HepG2 (cell line): ENCODE results near the gene TMEM11. TPM values are rescaled to one million over a fixed set of nuclear protein-coding genes. Genes with fewer than 3 reads are reported as not detected.

ENCODE experiments used
- ATAC-seq: fragments of 200-7000 bp; cut with Tn5 transposase; 3 replicates; pipeline ENCODE4 v1.9.1; 2020; ENCODE audit warnings: mild to moderate bottlenecking, moderate library complexity
- BruUV-seq: library from RNA; stranded (reverse); fragments of 400-500 nt; replicated peaks from 2 replicates; lab custom pipeline; 2021; lab: Mats Ljungman, UMichigan
- CTCF ChIA-PET: fragments of 300-600 bp; formaldehyde crosslinking; extraction: SDS; loops from one replicate; lab custom pipeline; 2021; ENCODE audit warnings: low total read pairs, inconsistent platforms, low intra/inter-chr PET ratio; lab: Yijun Ruan, JAX
- POLR2A ChIA-PET: fragments of 350-600 bp; sonication (Branson Sonifier 250); formaldehyde crosslinking; loops from one replicate; lab custom pipeline; 2020; ENCODE audit warnings: antibody characterized with exemption, inconsistent platforms; lab: Yijun Ruan, JAX
- DNase-seq: peaks from one replicate; pipeline ENCODE4 v3.0.0-alpha.2; 2015; ENCODE audit warnings: low spot score
- FAIRE-seq: peaks from 3 replicates; lab custom pipeline; 2011; peaks lifted over from hg19 to GRCh38; lab: Jason Lieb, UNC
- H2AFZ ChIP-seq: one replicate; pipeline ENCODE4 v1.6.1; 2011; ENCODE audit warnings: low read length, inconsistent platforms
- H3K27ac ChIP-seq: fragments of 300-600 bp; 3 replicates; pipeline ENCODE4 v1.8.0; 2011; ENCODE audit warnings: mixed run types, mild to moderate bottlenecking, mixed read lengths, low read length, inconsistent platforms; ENCODE audit not compliant: insufficient read depth; ENCODE audit errors: extremely low read length
- H3K27me3 ChIP-seq, 2 experiments: fragments of 200-600 bp in 1 of 2; 2 replicates in 1 of 2; 3 replicates in 1 of 2; pipeline versions ENCODE4 v1.6.0 to v1.8.0; 2011; ENCODE audit warnings: low read length in 2 of 2, mild to moderate bottlenecking in 2 of 2, moderate library complexity in 2 of 2, inconsistent platforms in 1 of 2; ENCODE audit not compliant: insufficient read depth in 2 of 2, control insufficient read depth in 1 of 2
- H3K36me3 ChIP-seq, 2 experiments: fragments of 200-600 bp in 1 of 2; replicated peaks in 1 of 2; 2 replicates in 1 of 2; 3 replicates in 1 of 2; pipeline versions ENCODE4 v1.5.1 to v1.8.0; 2011; ENCODE audit warnings: low read length in 2 of 2, inconsistent platforms in 1 of 2; ENCODE audit not compliant: insufficient read depth in 2 of 2, control insufficient read depth in 1 of 2
- H3K4me1 ChIP-seq: 2 replicates; pipeline ENCODE4 v1.5.1; 2012; ENCODE audit warnings: low read length, inconsistent platforms; ENCODE audit not compliant: insufficient read depth
- H3K4me2 ChIP-seq: 2 replicates; pipeline ENCODE4 v1.6.0; 2011; ENCODE audit warnings: low read depth, low read length, inconsistent platforms
- H3K4me3 ChIP-seq, 3 experiments: fragments of 200-600 bp in 1 of 3; sonication (generic), shearing (Covaris generic) in 1 of 3; replicated peaks in 1 of 3; 2 replicates each; pipeline ENCODE4 v1.5.1; 2011 to 2016; ENCODE audit warnings: low read length in 3 of 3, inconsistent platforms in 2 of 3, low read depth in 2 of 3, mild to moderate bottlenecking in 2 of 3, control low read depth in 1 of 3, mixed read lengths in 1 of 3; ENCODE audit not compliant: insufficient read depth in 1 of 3
- H3K79me2 ChIP-seq: one replicate; pipeline ENCODE4 v1.6.1; 2011; ENCODE audit warnings: low read length, inconsistent platforms; ENCODE audit not compliant: insufficient read depth
- H3K9ac ChIP-seq: 2 replicates; pipeline ENCODE4 v1.6.0; 2011; ENCODE audit warnings: mild to moderate bottlenecking, low read depth, low read length, inconsistent platforms; ENCODE audit not compliant: insufficient read depth
- H3K9me3 ChIP-seq: 2 replicates; pipeline ENCODE4 v1.5.1; 2012; ENCODE audit warnings: mild to moderate bottlenecking, low read length
- H4K20me1 ChIP-seq: 2 replicates; pipeline ENCODE4 v1.6.0; 2011; ENCODE audit warnings: inconsistent platforms, mild to moderate bottlenecking, low read length, moderate library complexity; ENCODE audit not compliant: insufficient read depth
- AGO2 ChIP-seq: fragments of 200-400 bp; formaldehyde crosslinking; optimal IDR thresholded peaks from 2 replicates; pipeline ENCODE3; 2017; ENCODE audit warnings: mild to moderate bottlenecking, low read depth, low read length, moderate library complexity
- ATAD3A ChIP-seq: sonication (generic); formaldehyde crosslinking; IDR thresholded peaks from 2 replicates; pipeline ENCODE4 v1.4.0; 2020; ENCODE audit warnings: missing genetic modification reagents
- DMAP1 ChIP-seq: IDR thresholded peaks from 2 replicates; pipeline ENCODE4 v1.6.1; 2016
- GATA4 ChIP-seq: sonication (generic); IDR thresholded peaks from 2 replicates; pipeline ENCODE4 v1.6.1; 2016; ENCODE audit warnings: antibody characterized with exemption, low read depth, borderline replicate concordance
- GFI1 ChIP-seq: sonication (generic); formaldehyde crosslinking; IDR thresholded peaks from 2 replicates; pipeline ENCODE4 v1.5.0; 2020; ENCODE audit warnings: missing genetic modification reagents, mild to moderate bottlenecking, borderline replicate concordance
- MTA3 ChIP-seq: sonication (generic); formaldehyde crosslinking; IDR thresholded peaks from 2 replicates; pipeline ENCODE4 v1.4.0; 2020; ENCODE audit warnings: missing genetic modification reagents
- PHF8 ChIP-seq: sonication (generic); formaldehyde crosslinking; IDR thresholded peaks from 2 replicates; pipeline ENCODE4 v1.5.0; 2020; ENCODE audit warnings: missing genetic modification reagents
- REL ChIP-seq: sonication (generic); formaldehyde crosslinking; conservative IDR thresholded peaks from 2 replicates; pipeline ENCODE4 v1.8.0; 2022; ENCODE audit warnings: mild to moderate bottlenecking, missing genetic modification reagents, moderate library complexity
- RFXAP ChIP-seq: sonication (generic); formaldehyde crosslinking; IDR thresholded peaks from 2 replicates; pipeline ENCODE4 v1.4.0; 2020; ENCODE audit warnings: missing genetic modification reagents, borderline replicate concordance
- SALL1 ChIP-seq: sonication (generic); formaldehyde crosslinking; IDR thresholded peaks from 2 replicates; pipeline ENCODE4 v1.8.0; 2022; ENCODE audit warnings: mild to moderate bottlenecking, missing genetic modification reagents
- SAP130 ChIP-seq: IDR thresholded peaks from 2 replicates; pipeline ENCODE4 v1.6.1; 2016; ENCODE audit warnings: low read depth
- SKI ChIP-seq: fragments of 450-650 bp; IDR thresholded peaks from one replicate; pipeline ENCODE4 v1.6.1; 2018; ENCODE audit warnings: mild to moderate bottlenecking; ENCODE audit not compliant: partially characterized antibody
- SRY ChIP-seq: sonication (generic); formaldehyde crosslinking; IDR thresholded peaks from 2 replicates; pipeline ENCODE4 v1.8.0; 2022; ENCODE audit warnings: mild to moderate bottlenecking, missing genetic modification reagents
- ZBTB38 ChIP-seq: sonication (generic); formaldehyde crosslinking; IDR thresholded peaks from 2 replicates; pipeline ENCODE4 v1.5.1; 2020; ENCODE audit warnings: mild to moderate bottlenecking, missing genetic modification reagents
- ZBTB7B ChIP-seq: sonication (generic); formaldehyde crosslinking; IDR thresholded peaks from 2 replicates; pipeline ENCODE4 v1.4.0; 2020; ENCODE audit warnings: missing genetic modification reagents
- ZNF501 ChIP-seq: sonication (generic); formaldehyde crosslinking; IDR thresholded peaks from 2 replicates; pipeline ENCODE4 v1.5.1; 2020; ENCODE audit warnings: mild to moderate bottlenecking, moderate library complexity, missing genetic modification reagents
- WGBS: methylation state at CpG from one replicate; pipeline ENCODE4 v1.1.6; 2017; ENCODE audit warnings: low lambda C conversion rate; 5-methylcytosine and 5-hydroxymethylcytosine counted together
- in situ Hi-C: cut with HindIII; loops from 2 replicates; pipeline ENCODE4 v1.10.0; 2017; ENCODE audit warnings: low pct_unique_long_range_greater_than_20kb; ENCODE audit not compliant: extremely low pct_ligation_motif_present
- intact Hi-C: fragments of 100-400 bp; cut with micrococcal nuclease; formaldehyde crosslinking; loops from one replicate; pipeline ENCODE4 v1.10.0; 2022; ENCODE audit not compliant: unreplicated experiment
- polyA plus RNA-seq, 8 experiments: library from polyadenylated mRNA; depleted of rRNA in 3 of 8; stranded (reverse) in 7 of 8; unstranded in 1 of 8; fragments of >200 nt; fragmentation: Illumina TruSeq in 4 of 8; extraction: Trizol in 4 of 8; gene quantifications; 2 replicates each; pipeline versions ENCODE4 v1.2.1 to v1.2.3, GENCODE V29; 2011 to 2016; ENCODE audit warnings: low read depth in 4 of 8, missing spikeins in 1 of 8, mixed read lengths in 1 of 8; ENCODE audit not compliant: insufficient read depth in 1 of 8
- total RNA-seq, 5 experiments: library from RNA; depleted of rRNA; stranded (reverse); fragments of >200 nt; fragmentation: Illumina TruSeq; extraction: Trizol; gene quantifications; 2 replicates each; pipeline ENCODE4 v1.2.3, GENCODE V29; 2016; ENCODE audit warnings: low read depth in 1 of 5
- TF ChIP-seq, protein P1 (sequence below): sonication (generic); formaldehyde crosslinking; IDR thresholded peaks from 2 replicates; pipeline ENCODE4 v1.8.0; 2023; ENCODE audit warnings: mild to moderate bottlenecking, missing genetic modification reagents
- TF ChIP-seq, protein P2 (sequence below): sonication (generic); formaldehyde crosslinking; IDR thresholded peaks from 2 replicates; pipeline ENCODE4 v1.5.1; 2020; ENCODE audit warnings: mild to moderate bottlenecking, missing genetic modification reagents, moderate library complexity
- TF ChIP-seq, protein P3 (sequence below): sonication (generic); formaldehyde crosslinking; IDR thresholded peaks from 2 replicates; pipeline ENCODE4 v1.4.0; 2020; ENCODE audit warnings: mild to moderate bottlenecking, missing genetic modification reagents

The TMEM11 gene
- total and polyA plus RNA-seq, 2 of the 13 experiments (the other 11 are each of a cell fraction or from before 2014, with no cell fraction given), result 18.7 to 35.0 TPM

DNA sequence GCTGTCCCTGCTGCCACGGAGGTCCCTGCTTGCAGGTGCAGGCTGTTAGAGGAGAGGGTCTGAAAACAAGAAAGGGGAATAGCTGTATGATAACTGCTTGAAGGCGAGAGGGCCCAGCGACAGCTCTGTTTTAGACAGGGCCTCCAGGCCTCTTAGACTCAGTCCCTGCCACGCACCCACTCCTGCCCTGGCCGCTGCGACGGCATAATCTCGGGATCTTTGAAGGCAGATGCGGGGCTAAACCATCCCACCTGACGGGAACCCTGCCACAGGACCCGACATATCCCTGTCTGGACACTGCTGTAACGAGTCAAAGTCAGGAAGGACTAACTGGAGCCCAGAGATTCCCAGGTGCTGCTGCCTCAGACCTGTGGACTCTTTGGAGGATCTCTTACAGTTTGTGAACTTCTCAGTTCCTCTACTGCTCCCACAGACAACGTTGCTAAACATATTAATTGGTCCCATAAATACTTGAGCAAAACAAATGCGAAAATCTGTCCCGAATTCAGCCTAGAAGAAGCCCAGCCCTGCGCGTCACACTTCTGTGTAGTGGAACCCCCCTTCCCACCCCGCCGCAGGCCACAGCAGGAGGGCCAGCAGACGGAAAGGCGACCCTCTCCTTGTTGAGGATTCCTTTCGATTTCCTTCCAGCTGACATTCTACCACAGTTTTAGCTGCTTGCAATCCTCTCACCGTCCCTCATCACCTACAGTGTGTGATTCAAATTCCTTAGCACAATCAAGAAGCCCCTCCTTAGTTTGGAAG lies 998 bp upstream of the TMEM11 start (continued):
- TF ChIP-seq GFI1 (CRISPR knock-in tag), result no peak
- TF ChIP-seq SKI, result peak; percentile 8
- 0 out of 2 replicates have a peak, but pooled peaks have one; percentile 27 for TF ChIP-seq SALL1
- TF ChIP-seq ATAD3A, result 0 out of 2 replicates have a peak, but pooled peaks have one; percentile 47
- TF ChIP-seq, protein P1, sequence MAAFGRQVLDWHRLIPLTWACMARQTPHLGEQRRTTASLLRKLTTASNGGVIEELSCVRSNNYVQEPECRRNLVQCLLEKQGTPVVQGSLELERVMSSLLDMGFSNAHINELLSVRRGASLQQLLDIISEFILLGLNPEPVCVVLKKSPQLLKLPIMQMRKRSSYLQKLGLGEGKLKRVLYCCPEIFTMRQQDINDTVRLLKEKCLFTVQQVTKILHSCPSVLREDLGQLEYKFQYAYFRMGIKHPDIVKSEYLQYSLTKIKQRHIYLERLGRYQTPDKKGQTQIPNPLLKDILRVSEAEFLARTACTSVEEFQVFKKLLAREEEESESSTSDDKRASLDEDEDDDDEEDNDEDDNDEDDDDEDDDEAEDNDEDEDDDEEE (CRISPR knock-in tag), result 0 out of 2 replicates have a peak, but pooled peaks have one; percentile 35
- TF ChIP-seq SRY (CRISPR knock-in tag), result 0 out of 2 replicates have a peak, but pooled peaks have one; percentile 1
- 0 out of 2 replicates have a peak, but pooled peaks have one; percentile 7 for TF ChIP-seq ZBTB38 (CRISPR knock-in tag)

DNA sequence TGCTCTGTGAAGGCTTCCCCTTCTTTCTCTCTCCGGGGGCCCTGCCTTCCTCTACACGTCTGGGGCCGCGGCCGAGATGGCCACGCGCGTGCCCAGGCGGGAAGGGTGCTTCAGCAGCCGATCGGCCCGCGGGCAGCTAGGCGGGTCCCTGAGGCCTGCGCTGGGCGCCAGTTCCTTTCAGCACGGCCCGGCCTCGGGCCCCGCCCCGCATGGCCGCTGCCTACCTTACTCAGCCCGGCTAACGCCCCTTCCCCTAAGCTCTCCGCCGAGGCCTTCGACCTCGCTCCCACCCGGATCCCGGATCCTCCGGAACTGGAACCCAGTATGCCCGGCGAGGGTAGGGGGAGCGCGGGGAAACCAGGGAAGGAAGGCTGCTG lies 335 bp downstream of the TMEM11 start:
- H2AFZ ChIP-seq, result no peak overlapping the region
- peaks cover 36% of the 10 kb centered on the region for H4K20me1 ChIP-seq
- peak overlapping the region; percentile 96 for H3K9ac ChIP-seq
- BruUV-seq, result no TSS peak
- H3K27ac ChIP-seq, result peak overlapping the region; percentile 94
- peak; percentile 52 for ATAC-seq
- no peak for DNase-seq
- intact Hi-C loops, result loop anchor here (1.0 to 2.0 kb wide), 2 partner anchors 40 to 71 kb away; partner anchors contain the start of genes MAP2K3 and NATD1
- in situ Hi-C loops, result no loop called here
- no peak for FAIRE-seq
- ChIA-PET CTCF (no interaction called here), POLR2A (interaction anchor here (1.3 to 2.9 kb wide), 3 partner anchors 73 to 170 kb away, joined by 7 to 20 read pairs (median 8); partner anchors contain the start of gene USP22)
- peak overlapping the region; percentile 83 to 99 (median 96) for H3K4me3 ChIP-seq
- H3K36me3 ChIP-seq, result peaks cover 5 to 29% of the 10 kb centered on the region in 2 experiments; a peak in 3 of 5 replicates
- H3K9me3 ChIP-seq, result no peaks in the 10 kb centered on the region
- peaks cover 67% of the 10 kb centered on the region for H3K79me2 ChIP-seq
- no peaks in the 10 kb centered on the region; a peak in 1 of 5 replicates for H3K27me3 ChIP-seq
- H3K4me1 ChIP-seq, result peaks cover 60% of the 10 kb centered on the region
- no CpG with 5 or more reads among the region's 35 CpGs for WGBS
- H3K4me2 ChIP-seq, result peak overlapping the region; percentile 93
- TF ChIP-seq REL (CRISPR knock-in tag) (0 out of 2 replicates have a peak, but pooled peaks have one; percentile 11), ZBTB7B (CRISPR knock-in tag) (0 out of 2 replicates have a peak, but pooled peaks have one; percentile 10), DMAP1 (no peak), GATA4 (no peak), ZNF501 (CRISPR knock-in tag) (peak; percentile 72; the same call in 1 of the 2 replicates), SAP130 (CRISPR knock-in tag) (no peak), MTA3 (CRISPR knock-in tag) (no peak), RFXAP (CRISPR knock-in tag) (no peak), AGO2 (peak; percentile 66), PHF8 (CRISPR knock-in tag) (no peak)
- TF ChIP-seq, protein P2, sequence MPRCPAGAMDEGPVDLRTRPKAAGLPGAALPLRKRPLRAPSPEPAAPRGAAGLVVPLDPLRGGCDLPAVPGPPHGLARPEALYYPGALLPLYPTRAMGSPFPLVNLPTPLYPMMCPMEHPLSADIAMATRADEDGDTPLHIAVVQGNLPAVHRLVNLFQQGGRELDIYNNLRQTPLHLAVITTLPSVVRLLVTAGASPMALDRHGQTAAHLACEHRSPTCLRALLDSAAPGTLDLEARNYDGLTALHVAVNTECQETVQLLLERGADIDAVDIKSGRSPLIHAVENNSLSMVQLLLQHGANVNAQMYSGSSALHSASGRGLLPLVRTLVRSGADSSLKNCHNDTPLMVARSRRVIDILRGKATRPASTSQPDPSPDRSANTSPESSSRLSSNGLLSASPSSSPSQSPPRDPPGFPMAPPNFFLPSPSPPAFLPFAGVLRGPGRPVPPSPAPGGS (CRISPR knock-in tag), result 0 out of 2 replicates have a peak, but pooled peaks have one; percentile 10
- TF ChIP-seq, protein P3, sequence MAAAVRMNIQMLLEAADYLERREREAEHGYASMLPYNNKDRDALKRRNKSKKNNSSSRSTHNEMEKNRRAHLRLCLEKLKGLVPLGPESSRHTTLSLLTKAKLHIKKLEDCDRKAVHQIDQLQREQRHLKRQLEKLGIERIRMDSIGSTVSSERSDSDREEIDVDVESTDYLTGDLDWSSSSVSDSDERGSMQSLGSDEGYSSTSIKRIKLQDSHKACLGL (CRISPR knock-in tag), result peak; percentile 52; the same call in 1 of the 2 replicates
